Muscle layer of colon (tissue), 2 donors: Measurements from ENCODE around the gene MAML1.
A peak's percentile ranks its signal among the peaks of the same experiment; 100 is the strongest.

ENCODE experiments used
- H3K27ac ChIP-seq: one replicate; pipeline ENCODE4 v1.7.0; 2013; ENCODE audit warnings: low read depth, mild to moderate bottlenecking, low read length, moderate library complexity
- H3K27me3 ChIP-seq, 2 donors: one replicate each; pipeline ENCODE4 v1.7.0; 2013; ENCODE audit warnings: low read length in 2 of 2, mild to moderate bottlenecking in 2 of 2; ENCODE audit not compliant: insufficient read depth in 2 of 2, control insufficient read depth in 1 of 2
- H3K36me3 ChIP-seq: one replicate; pipeline ENCODE4 v1.7.0; 2013; ENCODE audit warnings: mild to moderate bottlenecking, low read length; ENCODE audit not compliant: insufficient read depth
- H3K4me1 ChIP-seq: one replicate; pipeline ENCODE4 v1.7.0; 2013; ENCODE audit warnings: mild to moderate bottlenecking, low read length; ENCODE audit not compliant: insufficient read depth
- H3K4me3 ChIP-seq, 2 donors: one replicate each; pipeline ENCODE4 v1.7.0; 2013; ENCODE audit warnings: low read length in 2 of 2, low read depth in 1 of 2, mild to moderate bottlenecking in 1 of 2, moderate library complexity in 1 of 2
- H3K9ac ChIP-seq: one replicate; pipeline ENCODE4 v1.7.0; 2013; ENCODE audit warnings: low read length
- H3K9me3 ChIP-seq: one replicate; pipeline ENCODE4 v1.7.0; 2013; ENCODE audit warnings: mild to moderate bottlenecking, low read length
- donor health status: abdominal sarcoma.
- donor health status: Adenocarcinoma of cecum.

Gene MAML1

DNA sequence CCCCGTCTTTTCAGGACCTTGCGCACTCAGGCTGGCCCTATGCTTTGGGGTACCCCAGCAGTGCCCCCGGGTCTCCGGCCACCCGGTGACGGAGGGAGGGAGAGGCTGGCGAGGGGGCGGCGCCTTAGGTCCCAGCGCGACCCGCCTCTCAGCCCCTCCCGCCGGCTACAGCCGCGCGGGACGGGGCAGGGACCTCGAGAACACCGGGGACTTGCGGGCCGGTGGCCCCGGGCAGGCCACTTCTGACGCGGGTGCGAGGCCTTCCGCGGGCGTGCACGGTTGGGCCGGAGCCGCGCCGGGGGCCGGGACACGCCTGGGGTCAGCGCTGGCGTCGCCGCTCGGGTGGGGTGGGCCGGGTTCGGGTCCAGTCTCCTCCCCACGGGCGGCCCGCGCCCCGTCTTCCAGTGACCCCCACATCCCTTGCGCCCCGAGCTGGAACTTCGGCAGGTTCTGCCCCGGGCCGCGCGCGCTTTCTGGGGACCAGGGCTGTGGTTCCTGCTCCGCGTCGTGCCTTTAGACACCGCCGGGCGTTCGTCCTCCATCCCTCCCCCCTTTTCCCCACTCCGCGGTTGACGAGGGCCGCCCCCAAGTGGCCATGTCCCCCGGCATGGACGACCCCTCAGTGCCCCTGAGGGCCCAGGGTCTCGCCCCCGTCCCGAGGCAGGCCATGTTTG lies 84.3 kb downstream of the MAML1 start:
- H3K9ac ChIP-seq, result no peak overlapping the region
- H3K4me3 ChIP-seq, result peak overlapping the region; percentile 49 to 50
- no peaks in the 10 kb centered on the region for H3K27me3 ChIP-seq
- peaks cover 6% of the 10 kb centered on the region for H3K36me3 ChIP-seq
- H3K9me3 ChIP-seq, result no peaks in the 10 kb centered on the region
- peak overlapping the region; percentile 72 for H3K27ac ChIP-seq
- H3K4me1 ChIP-seq, result peaks cover 28% of the 10 kb centered on the region

DNA sequence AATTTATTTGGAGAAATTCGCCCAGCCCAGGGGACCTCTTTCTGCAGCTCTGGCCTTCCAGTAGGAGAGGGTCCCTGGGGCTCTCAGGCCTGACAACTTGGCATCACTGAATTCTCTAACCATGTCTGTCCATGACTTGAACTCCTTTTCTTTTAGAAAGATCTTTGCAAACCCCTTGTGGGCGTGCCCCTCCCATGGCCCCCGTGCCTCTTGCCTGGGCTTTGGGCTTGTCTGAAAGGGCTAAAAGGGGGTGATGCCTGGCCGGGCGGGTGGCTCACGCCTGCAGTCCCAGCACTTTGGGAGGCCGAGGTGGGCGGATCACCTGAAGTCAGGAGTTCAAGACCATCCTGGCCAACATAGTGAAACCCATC lies 84.8 kb downstream of the MAML1 start:
- peaks cover 12% of the 10 kb centered on the region for H3K36me3 ChIP-seq
- no peak overlapping the region for H3K9ac ChIP-seq
- H3K4me1 ChIP-seq, result peaks cover 33% of the 10 kb centered on the region
- peak overlapping the region; percentile 49 to 50 for H3K4me3 ChIP-seq
- H3K27me3 ChIP-seq, result no peaks in the 10 kb centered on the region
- no peaks in the 10 kb centered on the region for H3K9me3 ChIP-seq
- peak overlapping the region; percentile 72 for H3K27ac ChIP-seq

DNA sequence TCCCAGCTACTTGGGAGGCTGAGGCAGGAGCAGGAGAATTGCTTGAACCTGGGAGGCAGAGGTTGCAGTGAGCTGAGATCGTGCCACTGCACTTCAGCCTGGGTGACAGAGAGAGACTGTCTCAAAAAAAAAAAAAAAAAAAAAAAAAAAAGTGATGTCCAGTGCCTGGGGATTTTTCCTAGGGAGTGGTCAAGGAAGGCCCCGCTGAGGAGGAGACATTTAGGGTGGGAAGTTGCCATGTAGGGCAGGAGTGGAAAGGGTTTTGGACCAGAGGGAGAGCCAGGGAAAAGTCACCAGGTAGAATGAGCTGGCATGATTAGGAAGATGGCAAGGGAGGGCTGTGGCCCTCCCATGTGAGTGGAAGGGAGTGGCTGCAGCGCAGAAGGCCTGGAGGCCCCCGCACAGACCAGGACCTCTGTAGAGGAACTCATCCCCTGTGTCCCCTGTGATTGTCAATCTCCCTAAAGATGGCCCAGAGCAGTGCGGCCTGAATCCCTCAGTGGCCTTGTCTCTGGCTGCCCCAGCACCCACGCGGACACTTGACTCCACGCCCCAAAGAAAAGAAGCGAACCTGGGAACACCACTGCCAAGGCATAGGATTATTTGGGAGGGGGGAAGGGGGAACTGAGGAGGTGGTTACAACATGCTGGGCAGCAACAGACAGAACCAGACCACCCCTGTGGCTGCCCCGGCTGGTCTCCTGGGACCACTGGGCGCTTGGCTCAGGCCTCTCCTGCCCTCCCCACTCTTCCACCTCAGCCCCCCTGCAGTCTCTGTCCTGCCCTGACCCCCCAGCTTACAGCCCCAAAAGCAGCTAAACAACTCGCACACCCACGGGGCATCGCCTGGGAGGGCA lies 85.5 kb downstream of the MAML1 start:
- H3K9me3 ChIP-seq, result no peaks in the 10 kb centered on the region
- peak overlapping the region; percentile 52 to 76 for H3K4me3 ChIP-seq
- H3K4me1 ChIP-seq, result peaks cover 39% of the 10 kb centered on the region
- peak overlapping the region; percentile 100 for H3K27ac ChIP-seq
- peak overlapping the region; percentile 57 for H3K9ac ChIP-seq
- H3K27me3 ChIP-seq, result no peaks in the 10 kb centered on the region
- H3K36me3 ChIP-seq, result peaks cover 14% of the 10 kb centered on the region

DNA sequence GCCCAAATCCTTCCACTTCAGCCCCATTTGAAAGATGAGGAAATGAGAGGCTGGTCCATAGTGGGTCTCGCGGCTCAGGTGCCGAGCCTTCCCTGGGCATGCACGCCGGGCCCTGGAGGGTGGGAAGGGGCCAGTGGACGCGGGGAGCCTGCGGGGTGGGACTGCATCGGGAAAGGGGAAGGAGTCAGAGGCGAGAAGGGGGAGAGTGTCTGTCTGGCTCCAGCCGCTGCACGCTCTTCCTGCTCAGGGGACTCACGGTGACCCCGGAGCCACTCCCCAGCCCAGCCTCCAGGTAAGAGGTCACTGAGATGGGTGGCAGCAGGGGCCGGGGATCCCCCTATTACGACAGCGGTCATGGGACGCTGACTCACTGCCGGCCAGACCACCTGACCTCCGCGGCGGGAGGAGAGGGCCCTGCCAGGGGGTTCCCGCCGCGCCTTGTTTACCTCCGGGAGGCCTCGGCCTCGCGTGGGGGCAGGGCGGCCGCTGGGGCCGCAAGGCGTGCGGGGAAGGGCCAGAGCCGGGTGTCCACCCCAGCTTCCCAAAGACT lies 86.2 kb downstream of the MAML1 start:
- peaks cover 45% of the 10 kb centered on the region for H3K4me1 ChIP-seq
- peak overlapping the region; percentile 57 for H3K9ac ChIP-seq
- H3K4me3 ChIP-seq, result peak overlapping the region; percentile 52 to 76

DNA sequence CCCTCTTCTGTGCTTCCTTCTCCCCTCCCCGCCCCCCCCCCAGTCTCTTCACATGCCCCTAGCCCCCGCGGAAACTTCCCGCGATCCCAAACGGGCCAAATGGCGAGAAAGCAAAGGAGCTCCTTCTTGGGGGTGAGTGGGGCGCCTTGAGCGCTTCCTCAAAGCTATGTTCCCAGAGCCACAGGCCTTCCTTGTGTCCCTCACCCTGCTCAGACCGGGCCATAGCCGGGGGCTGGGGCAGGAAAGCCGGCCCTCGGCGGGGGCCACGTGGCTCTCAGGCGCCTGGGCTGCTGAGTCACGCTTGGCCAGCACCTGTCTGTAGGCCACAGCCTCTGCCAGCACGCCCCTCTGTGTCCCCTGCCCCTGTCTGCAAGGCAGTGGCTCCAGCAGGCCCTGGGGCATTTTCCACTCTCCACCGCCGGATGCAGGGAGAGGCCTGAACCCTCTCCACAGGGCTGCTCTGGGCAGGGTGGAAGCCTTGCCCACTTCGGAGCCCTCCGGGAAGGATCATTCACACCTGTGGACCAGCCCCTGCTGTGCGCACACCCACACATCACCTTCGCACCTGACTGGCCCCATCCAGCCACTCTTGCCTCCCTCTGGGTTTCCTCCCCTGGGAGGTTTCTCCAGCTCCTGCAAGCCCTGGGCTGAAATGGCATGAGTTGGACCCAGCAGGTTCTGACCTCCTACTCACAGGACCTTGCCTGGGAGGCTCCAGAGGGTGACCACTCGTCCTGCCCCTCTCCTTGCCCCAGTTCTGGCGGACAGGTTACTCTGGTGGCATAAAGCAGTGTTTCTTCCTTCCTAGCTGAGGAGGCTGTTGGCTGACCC lies 86.9 kb downstream of the MAML1 start:
- Histone ChIP-seq H3K36me3 (peaks cover 26% of the 10 kb centered on the region), H3K4me3 (peak overlapping the region; percentile 76 to 98), H3K4me1 (peaks cover 52% of the 10 kb centered on the region), H3K9me3 (no peaks in the 10 kb centered on the region), H3K9ac (peak overlapping the region; percentile 52), H3K27ac (peak overlapping the region; percentile 100), H3K27me3 (no peaks in the 10 kb centered on the region)

More for the DNA sequence above, 86.2 kb downstream of the MAML1 start:
- H3K27me3 ChIP-seq, result no peaks in the 10 kb centered on the region
- H3K36me3 ChIP-seq, result peaks cover 19% of the 10 kb centered on the region
- H3K27ac ChIP-seq, result peak overlapping the region; percentile 100
- no peaks in the 10 kb centered on the region for H3K9me3 ChIP-seq

DNA sequence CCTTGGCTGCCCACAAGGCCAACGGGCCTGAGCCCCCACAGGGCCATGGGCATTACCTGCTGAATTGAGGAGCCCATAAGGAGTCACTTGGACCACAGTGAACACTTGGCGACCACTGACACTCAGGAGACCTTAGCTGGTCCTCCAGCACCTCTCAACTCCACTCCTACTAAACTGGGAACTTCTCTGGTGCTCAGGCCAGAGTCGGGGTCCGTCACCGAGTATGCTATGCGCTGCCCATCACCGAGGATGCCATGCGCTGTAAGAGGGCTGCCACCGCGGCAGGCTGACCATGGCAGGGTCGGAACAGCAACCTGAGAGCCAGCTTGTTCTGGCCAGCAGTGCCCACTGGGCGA lies 87.5 kb downstream of the MAML1 start:
- H3K4me1 ChIP-seq, result peaks cover 58% of the 10 kb centered on the region
- H3K27me3 ChIP-seq, result no peaks in the 10 kb centered on the region
- no peaks in the 10 kb centered on the region for H3K9me3 ChIP-seq
- peaks cover 32% of the 10 kb centered on the region for H3K36me3 ChIP-seq
- peak overlapping the region; percentile 76 to 98 for H3K4me3 ChIP-seq
- peak overlapping the region; percentile 100 for H3K27ac ChIP-seq
- peak overlapping the region; percentile 52 for H3K9ac ChIP-seq

DNA sequence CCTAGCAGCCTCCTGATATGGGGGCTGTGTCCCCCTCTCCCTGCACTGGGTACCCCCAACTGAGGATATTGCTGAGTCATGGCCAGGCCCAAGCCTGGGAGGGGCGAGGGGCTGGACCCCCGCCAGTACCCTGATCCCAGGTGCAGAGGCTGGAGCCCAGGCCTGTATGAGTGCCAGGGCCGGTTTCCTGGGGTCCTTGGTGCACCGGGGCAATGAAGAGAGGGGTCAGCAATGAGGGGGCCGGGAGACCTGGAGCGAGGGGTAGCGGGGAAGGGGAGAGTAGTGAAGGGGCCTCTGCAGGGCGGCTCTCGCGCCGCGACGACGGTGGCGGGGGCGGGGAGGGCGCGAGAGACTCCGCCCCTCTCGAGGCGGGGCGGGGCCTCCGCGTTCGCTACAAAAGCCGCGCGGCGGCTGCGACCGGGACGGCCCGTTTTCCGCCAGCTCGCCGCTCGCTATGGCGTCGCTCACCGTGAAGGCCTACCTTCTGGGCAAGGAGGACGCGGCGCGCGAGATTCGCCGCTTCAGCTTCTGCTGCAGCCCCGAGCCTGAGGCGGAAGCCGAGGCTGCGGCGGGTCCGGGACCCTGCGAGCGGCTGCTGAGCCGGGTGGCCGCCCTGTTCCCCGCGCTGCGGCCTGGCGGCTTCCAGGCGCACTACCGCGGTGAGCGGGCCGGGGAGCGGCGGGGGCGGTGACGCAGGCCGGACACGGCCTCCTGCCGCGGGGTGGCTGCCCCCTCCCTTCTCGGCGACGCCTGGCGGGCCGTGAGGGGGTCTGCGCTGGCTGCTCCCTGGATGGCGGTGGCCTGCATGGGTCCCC lies 88.1 kb downstream of the MAML1 start, which contains the start of gene SQSTM1:
Gene SQSTM1, plus strand, starts transcription at position 423 of the 815 bp plus-strand sequence. Its CDS starts 32 bp downstream, at position 455.
- Histone ChIP-seq H3K9me3 (no peaks in the 10 kb centered on the region), H3K9ac (peak within 1 kb of the TSS; percentile 86), H3K27ac (peak within 1 kb of the TSS; percentile 100), H3K4me3 (peak within 1 kb of the TSS; percentile 76 to 98), H3K27me3 (no peaks in the 10 kb centered on the region), H3K36me3 (peaks cover 38% of the 10 kb centered on the region), H3K4me1 (peaks cover 63% of the 10 kb centered on the region)

DNA sequence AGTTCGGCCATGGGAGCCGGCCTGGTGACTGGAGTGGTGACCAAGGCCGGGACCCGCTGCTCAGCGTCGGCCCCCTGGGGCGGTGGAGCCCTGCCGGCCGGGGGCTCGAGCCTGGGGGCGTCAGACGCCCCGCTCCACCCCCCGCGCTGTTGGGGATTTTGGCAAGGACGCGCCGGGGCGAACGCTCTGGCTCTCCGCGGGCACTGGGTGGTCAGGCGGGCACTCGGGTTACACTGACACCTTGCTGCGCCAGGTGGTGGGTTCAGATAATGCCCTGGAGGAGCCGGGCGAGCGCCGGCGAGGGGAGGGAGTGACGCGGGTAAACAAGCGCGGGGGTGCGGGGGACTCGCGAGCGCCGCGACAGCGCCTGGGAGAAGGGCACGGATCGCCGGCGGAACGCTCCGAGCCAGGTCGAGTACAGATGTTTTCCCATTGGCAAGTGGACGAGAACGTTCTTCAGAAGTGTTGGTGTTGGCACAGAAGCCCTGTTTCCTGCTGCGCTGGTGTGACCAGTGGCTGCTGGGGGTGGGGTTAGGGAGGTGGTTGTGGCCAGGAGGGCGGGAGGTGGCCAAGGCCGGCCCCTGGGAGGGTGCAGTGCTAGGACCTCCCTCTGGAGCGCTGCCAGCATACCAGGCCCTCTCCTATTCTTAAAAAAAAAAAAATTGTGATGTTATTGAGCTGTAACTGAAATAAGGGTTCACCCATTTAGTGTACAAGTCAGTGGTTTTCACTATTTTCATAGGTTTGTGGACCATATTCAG lies 88.9 kb downstream of the MAML1 start:
- H3K4me3 ChIP-seq, result peak overlapping the region; percentile 76 to 98
- H3K9me3 ChIP-seq, result no peaks in the 10 kb centered on the region
- peaks cover 45% of the 10 kb centered on the region for H3K36me3 ChIP-seq
- no peaks in the 10 kb centered on the region for H3K27me3 ChIP-seq
- H3K4me1 ChIP-seq, result peaks cover 63% of the 10 kb centered on the region
- peak overlapping the region; percentile 100 for H3K27ac ChIP-seq
- peak overlapping the region; percentile 86 for H3K9ac ChIP-seq

DNA sequence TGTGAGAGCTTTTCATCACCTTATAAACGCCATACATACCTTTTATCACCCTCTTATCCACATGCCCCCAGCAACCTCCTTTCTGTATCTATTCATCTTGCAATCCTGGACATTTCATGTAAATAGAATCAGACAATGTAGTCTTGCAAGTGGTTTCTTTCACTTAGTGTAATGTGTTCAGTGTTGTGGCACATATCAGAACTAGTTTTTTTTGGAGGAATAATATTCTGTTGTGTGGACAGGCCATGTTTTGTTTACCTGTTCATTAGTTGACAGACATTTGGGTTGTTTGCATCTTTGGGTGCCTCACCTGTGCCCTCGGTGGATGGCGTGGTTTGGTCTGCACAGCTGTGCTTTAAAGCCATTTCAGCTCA lies 89.4 kb downstream of the MAML1 start:
- Histone ChIP-seq H3K9me3 (no peaks in the 10 kb centered on the region), H3K36me3 (peaks cover 51% of the 10 kb centered on the region), H3K4me1 (peaks cover 65% of the 10 kb centered on the region), H3K9ac (peak overlapping the region; percentile 66), H3K4me3 (peak overlapping the region; percentile 76 to 98), H3K27ac (peak overlapping the region; percentile 31), H3K27me3 (no peaks in the 10 kb centered on the region)

DNA sequence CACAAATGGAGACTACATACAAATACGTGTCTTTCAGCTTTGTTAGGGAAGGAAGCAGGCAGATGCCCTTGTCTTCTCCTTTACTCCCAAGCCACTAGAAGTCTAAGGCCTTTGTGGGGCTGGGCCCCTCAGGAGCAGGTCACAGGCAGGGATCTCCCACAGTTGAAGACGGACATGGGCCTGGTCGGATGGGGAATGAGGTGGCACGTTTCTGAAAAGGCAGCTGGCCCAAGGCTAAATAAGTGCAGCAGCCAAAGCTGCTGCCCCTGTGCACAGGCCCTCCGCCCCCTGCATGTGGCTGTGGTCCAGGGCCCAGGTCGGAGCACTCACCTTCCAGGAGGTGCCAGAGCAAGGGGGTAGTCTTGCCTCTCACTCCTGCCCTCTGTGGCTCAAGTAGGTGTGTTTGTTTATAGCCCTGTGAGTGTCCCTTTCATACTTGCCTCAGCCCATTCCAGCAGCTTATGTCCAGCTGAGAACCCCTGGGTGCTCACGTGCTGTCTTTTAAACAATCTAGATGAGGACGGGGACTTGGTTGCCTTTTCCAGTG lies 89.9 kb downstream of the MAML1 start:
- Histone ChIP-seq H3K36me3 (peaks cover 56% of the 10 kb centered on the region), H3K9ac (peak overlapping the region; percentile 66), H3K27ac (peak overlapping the region; percentile 47), H3K9me3 (no peaks in the 10 kb centered on the region), H3K4me3 (peak overlapping the region in 1 of 2 donors; percentile 76), H3K4me1 (peaks cover 67% of the 10 kb centered on the region), H3K27me3 (no peaks in the 10 kb centered on the region)
